Glutamatergic neuron (in vitro differentiated cells): ENCODE measurements around the gene FNIP1. TPM values are rescaled to one million over a fixed set of nuclear protein-coding genes. Genes with fewer than 3 reads are reported as not detected.

Source experiments
- DNase-seq: peaks from one replicate; pipeline ENCODE4 v3.0.0; 2022
- H3K27ac Mint-ChIP-seq: one replicate; pipeline ENCODE4 v1.8.0; 2020; ENCODE audit warnings: mild to moderate bottlenecking, mixed read lengths, inconsistent platforms; ENCODE audit not compliant: unreplicated experiment
- H3K27me3 Mint-ChIP-seq: one replicate; pipeline ENCODE4 v1.8.0; 2020; ENCODE audit warnings: mild to moderate bottlenecking, moderate library complexity, mixed read lengths, inconsistent platforms; ENCODE audit not compliant: unreplicated experiment
- H3K36me3 Mint-ChIP-seq: one replicate; pipeline ENCODE4 v1.8.0; 2020; ENCODE audit warnings: mild to moderate bottlenecking, mixed read lengths, inconsistent platforms; ENCODE audit not compliant: unreplicated experiment
- H3K4me1 Mint-ChIP-seq: one replicate; pipeline ENCODE4 v1.8.0; 2020; ENCODE audit warnings: mild to moderate bottlenecking, low read depth, mixed read lengths, inconsistent platforms; ENCODE audit not compliant: unreplicated experiment
- H3K4me3 Mint-ChIP-seq: one replicate; pipeline ENCODE4 v1.8.0; 2020; ENCODE audit warnings: mild to moderate bottlenecking, mixed read lengths, inconsistent platforms; ENCODE audit not compliant: unreplicated experiment
- H3K9me3 Mint-ChIP-seq: one replicate; pipeline ENCODE4 v1.8.0; 2020; ENCODE audit warnings: mild to moderate bottlenecking, moderate library complexity, mixed read lengths, inconsistent platforms; ENCODE audit not compliant: unreplicated experiment
- total RNA-seq: library from RNA; stranded (reverse); fragmentation: NEBNext Ultra II Directional; extraction: Animal tissue kit (Norgen Biotek cat#: 25700); gene quantifications from one replicate; pipeline ENCODE4 v1.2.1, GENCODE V29; 2021; ENCODE audit not compliant: unreplicated experiment
- TF ChIP-seq, protein P1 (sequence below): fragments of 200-600 bp; sonication (generic); IDR thresholded peaks from one replicate; pipeline ENCODE4 v1.5.0; 2021; ENCODE audit not compliant: partially characterized antibody, unreplicated experiment

The FNIP1 gene
- total RNA-seq, 1 donor from 2014 or later = 23.2 TPM

DNA sequence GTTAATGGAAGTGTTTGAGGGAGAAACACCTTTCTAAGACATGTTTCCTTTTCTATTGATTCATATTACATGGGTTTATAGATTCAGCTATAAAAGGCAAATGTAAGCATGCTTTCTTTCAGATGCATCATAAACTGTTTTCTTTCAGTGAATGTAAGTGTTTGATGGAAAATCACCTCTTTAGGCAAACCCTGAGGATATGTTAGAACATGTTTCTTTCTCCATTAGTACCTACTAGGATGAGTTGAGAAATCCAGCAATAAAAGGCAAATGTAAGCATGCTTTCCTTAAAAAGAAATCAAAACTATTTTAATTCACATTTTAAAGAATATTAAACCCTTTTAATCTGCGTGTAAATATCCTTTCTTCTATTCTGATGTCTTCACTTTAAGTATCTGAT is 31.6 kb downstream of the FNIP1 start:
- peaks cover 8% of the 10 kb centered on the region for H3K36me3 Mint-ChIP-seq
- H3K27ac Mint-ChIP-seq = no peak overlapping the region
- no peaks in the 10 kb centered on the region for H3K4me1 Mint-ChIP-seq
- H3K4me3 Mint-ChIP-seq = no peak overlapping the region
- H3K9me3 Mint-ChIP-seq = peaks cover 2% of the 10 kb centered on the region
- TF ChIP-seq, protein P1, sequence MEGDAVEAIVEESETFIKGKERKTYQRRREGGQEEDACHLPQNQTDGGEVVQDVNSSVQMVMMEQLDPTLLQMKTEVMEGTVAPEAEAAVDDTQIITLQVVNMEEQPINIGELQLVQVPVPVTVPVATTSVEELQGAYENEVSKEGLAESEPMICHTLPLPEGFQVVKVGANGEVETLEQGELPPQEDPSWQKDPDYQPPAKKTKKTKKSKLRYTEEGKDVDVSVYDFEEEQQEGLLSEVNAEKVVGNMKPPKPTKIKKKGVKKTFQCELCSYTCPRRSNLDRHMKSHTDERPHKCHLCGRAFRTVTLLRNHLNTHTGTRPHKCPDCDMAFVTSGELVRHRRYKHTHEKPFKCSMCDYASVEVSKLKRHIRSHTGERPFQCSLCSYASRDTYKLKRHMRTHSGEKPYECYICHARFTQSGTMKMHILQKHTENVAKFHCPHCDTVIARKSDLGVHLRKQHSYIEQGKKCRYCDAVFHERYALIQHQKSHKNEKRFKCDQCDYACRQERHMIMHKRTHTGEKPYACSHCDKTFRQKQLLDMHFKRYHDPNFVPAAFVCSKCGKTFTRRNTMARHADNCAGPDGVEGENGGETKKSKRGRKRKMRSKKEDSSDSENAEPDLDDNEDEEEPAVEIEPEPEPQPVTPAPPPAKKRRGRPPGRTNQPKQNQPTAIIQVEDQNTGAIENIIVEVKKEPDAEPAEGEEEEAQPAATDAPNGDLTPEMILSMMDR = no peak
- H3K27me3 Mint-ChIP-seq = peaks cover 5% of the 10 kb centered on the region
- no peak for DNase-seq

DNA sequence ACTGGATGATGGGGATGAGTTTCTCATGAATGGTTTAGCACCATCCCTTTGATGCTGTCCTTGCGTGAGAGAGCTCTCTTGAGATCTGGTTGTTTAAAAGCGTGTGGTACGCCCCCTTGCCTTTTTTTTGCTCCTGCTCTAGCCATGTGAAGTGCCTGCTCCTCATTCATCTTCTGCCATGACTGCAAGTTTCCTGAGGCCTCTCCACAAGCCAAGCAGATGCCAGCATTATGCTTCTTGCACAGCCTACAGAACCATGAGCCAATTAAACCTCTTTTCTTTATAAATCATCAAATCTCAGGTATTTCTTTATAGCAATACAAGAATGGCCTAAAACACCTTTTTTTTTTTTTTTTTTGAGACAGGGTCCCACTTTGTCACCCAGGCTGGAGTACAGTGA is 32.8 kb downstream of the FNIP1 start:
- TF ChIP-seq, protein P1 = no peak
- no peak for DNase-seq
- Mint-ChIP-seq H3K4me3 (no peak overlapping the region), H3K27ac (no peak overlapping the region), H3K4me1 (no peaks in the 10 kb centered on the region), H3K36me3 (peaks cover 8% of the 10 kb centered on the region), H3K9me3 (peaks cover 2% of the 10 kb centered on the region), H3K27me3 (peaks cover 5% of the 10 kb centered on the region)

DNA sequence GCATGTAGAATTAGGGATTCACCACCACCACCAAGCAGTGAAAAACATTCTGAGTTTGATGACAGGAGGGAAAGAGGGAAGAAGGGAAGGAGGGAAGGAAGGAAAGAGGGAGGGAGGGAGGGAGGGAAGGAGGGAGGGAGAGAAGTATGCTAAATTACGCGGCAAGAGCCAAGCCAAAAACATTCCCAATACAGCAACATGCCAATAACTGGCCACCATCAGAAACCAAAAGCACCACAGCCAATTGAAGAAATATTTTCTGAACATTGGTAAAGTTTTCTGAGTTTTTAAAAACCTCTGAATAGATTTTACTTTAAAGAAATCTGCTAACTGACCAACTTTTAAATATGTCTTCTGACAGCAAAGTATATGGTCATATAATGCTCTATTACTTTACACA is 36.0 kb downstream of the FNIP1 start:
- Mint-ChIP-seq H3K27ac (no peak overlapping the region), H3K4me3 (no peak overlapping the region), H3K9me3 (peaks cover 2% of the 10 kb centered on the region), H3K4me1 (no peaks in the 10 kb centered on the region), H3K36me3 (peaks cover 8% of the 10 kb centered on the region), H3K27me3 (peaks cover 5% of the 10 kb centered on the region)
- TF ChIP-seq, protein P1 = no peak
- no peak for DNase-seq

DNA sequence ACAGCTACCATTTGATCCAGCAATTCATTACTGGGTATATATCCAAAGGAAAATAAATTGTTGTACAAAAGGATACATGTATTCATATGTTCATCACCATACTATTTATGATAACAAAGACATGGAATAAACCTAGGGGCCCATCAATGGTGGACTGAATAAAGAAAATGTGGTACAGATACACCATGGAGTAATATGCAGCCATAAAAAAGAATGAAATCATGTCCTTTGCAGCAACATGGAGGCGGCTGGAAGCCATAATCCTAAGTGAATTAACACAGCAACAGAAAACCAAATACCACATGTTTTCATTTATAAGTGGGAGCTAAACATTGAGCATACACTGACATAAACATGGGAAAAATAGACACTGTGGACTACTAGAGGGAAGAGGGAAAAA is 37.1 kb downstream of the FNIP1 start:
- no peak overlapping the region for H3K27ac Mint-ChIP-seq

DNA sequence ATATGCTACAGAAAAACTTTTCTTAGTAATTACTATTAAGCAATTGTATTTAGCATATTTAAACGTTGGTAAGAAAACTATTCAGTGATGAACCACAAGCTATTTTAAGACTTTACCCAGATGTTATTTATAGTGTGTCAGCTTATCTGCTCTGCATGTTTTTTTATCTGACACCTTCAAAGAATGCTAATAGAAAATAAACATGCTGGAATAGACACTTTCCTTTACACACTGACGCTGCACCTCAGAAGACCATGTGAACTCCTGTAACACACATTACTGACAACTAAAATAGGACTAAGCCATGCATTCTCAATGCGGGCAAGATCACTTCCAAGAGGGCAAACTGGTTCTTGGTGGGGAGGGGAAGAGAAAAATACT is 38.3 kb downstream of the FNIP1 start:
- DNase-seq = no peak
- peaks cover 2% of the 10 kb centered on the region for H3K9me3 Mint-ChIP-seq
- no peak overlapping the region for H3K4me3 Mint-ChIP-seq
- TF ChIP-seq, protein P1 = no peak
- H3K4me1 Mint-ChIP-seq = no peaks in the 10 kb centered on the region
- no peak overlapping the region for H3K27ac Mint-ChIP-seq
- H3K36me3 Mint-ChIP-seq = peaks cover 4% of the 10 kb centered on the region
- peaks cover 2% of the 10 kb centered on the region for H3K27me3 Mint-ChIP-seq

More for the DNA sequence above, 37.1 kb downstream of the FNIP1 start:
- Mint-ChIP-seq H3K9me3 (peaks cover 2% of the 10 kb centered on the region), H3K4me3 (no peak overlapping the region), H3K27me3 (peaks cover 2% of the 10 kb centered on the region), H3K4me1 (no peaks in the 10 kb centered on the region), H3K36me3 (peaks cover 8% of the 10 kb centered on the region)
- TF ChIP-seq, protein P1 = no peak
- no peak for DNase-seq
